Sigmoid colon (tissue), 7 donors: ENCODE results near the gene VEGFA. TPM values are rescaled to one million over a fixed set of nuclear protein-coding genes. Genes with fewer than 3 reads are reported as not detected.

Experiments used
- DNase-seq: peaks from one replicate; pipeline ENCODE4 v3.0.0-alpha.2; 2019
- H3K27ac ChIP-seq, 4 donors: fragments of 200-600 bp; sonication (generic); one replicate each; pipeline ENCODE4 v1.5.1; 2016 to 2019; ENCODE audit warnings: mild to moderate bottlenecking in 1 of 4
- H3K27me3 ChIP-seq, 3 donors: fragments of 200-600 bp; sonication (generic); one replicate each; pipeline ENCODE4 v1.5.1; 2019; ENCODE audit warnings: mild to moderate bottlenecking in 1 of 3
- H3K36me3 ChIP-seq, 4 donors: fragments of 200-600 bp; sonication (generic); one replicate each; pipeline ENCODE4 v1.5.1; 2016 to 2019
- H3K4me1 ChIP-seq, 4 donors: fragments of 200-600 bp; sonication (generic); one replicate each; pipeline ENCODE4 v1.5.1; 2017 to 2019
- H3K4me3 ChIP-seq, 4 donors: fragments of 200-600 bp; sonication (generic); one replicate each; pipeline ENCODE4 v1.5.1; 2017 to 2019; ENCODE audit warnings: mild to moderate bottlenecking in 2 of 4, moderate library complexity in 1 of 4
- H3K9me3 ChIP-seq, 4 donors: fragments of 200-600 bp in 3 of 4; sonication (generic) in 3 of 4; one replicate each; pipeline versions ENCODE4 v1.5.1 to v1.6.1; 2013 to 2019
- EP300 ChIP-seq, 4 donors: sonication (generic); formaldehyde crosslinking; IDR thresholded peaks; one replicate each; pipeline ENCODE4 v1.6.1; 2017; ENCODE audit warnings: antibody characterized with exemption in 4 of 4
- POLR2A ChIP-seq, 2 donors: fragments of 450-650 bp; IDR thresholded peaks; one replicate each; pipeline ENCODE4 v1.6.1; 2016; ENCODE audit warnings: antibody characterized with exemption in 2 of 2, mild to moderate bottlenecking in 2 of 2, moderate library complexity in 2 of 2
- POLR2AphosphoS5 ChIP-seq, 4 donors: sonication (generic); formaldehyde crosslinking; IDR thresholded peaks; one replicate each; pipeline ENCODE4 v1.6.1; 2017; ENCODE audit warnings: antibody characterized with exemption in 4 of 4
- WGBS, 2 donors: extraction: QIAGEN DNeasy Blood & Tissue Kit; methylation state at CpG; one replicate each; pipeline ENCODE4 v1.1.7; 2013; 5-methylcytosine and 5-hydroxymethylcytosine counted together
- intact Hi-C: fragments of 100-400 bp; cut with DNase I; formaldehyde crosslinking; loops from one replicate; pipeline ENCODE4 v1.15.1; 2023
- polyA plus RNA-seq, 3 donors: library from polyadenylated mRNA; stranded (reverse); fragments of 200-250 nt; gene quantifications; one replicate each; pipeline ENCODE4 v1.2.3, GENCODE V29; 2013
- total RNA-seq, 4 donors: library from RNA; depleted of rRNA; stranded (reverse); fragments of >200 nt; gene quantifications; one replicate each; pipeline ENCODE4 v1.1.0, GENCODE V29; 2016
- TF ChIP-seq, protein P1 (sequence below), 4 experiments: fragments of 450-650 bp in 3 of 4; fragments of 200-600 bp in 1 of 4; IDR thresholded peaks; one replicate each; pipeline ENCODE4 v1.5.1; 2016 to 2019; ENCODE audit warnings: antibody characterized with exemption in 4 of 4, mild to moderate bottlenecking in 3 of 4, moderate library complexity in 2 of 4
- donor health status: healthy with polysubstance abuse.
- donor health status: Bipolar disorder and iron deficiency.
- donor health status: healthy.

Gene VEGFA
- total and polyA plus RNA-seq, 7 donors: 11.1 to 111 (median 34.2) TPM

GRCh38 chr6:43825187-43826115 lies 55.4 kb downstream of the VEGFA start:
- TF ChIP-seq, protein P1, sequence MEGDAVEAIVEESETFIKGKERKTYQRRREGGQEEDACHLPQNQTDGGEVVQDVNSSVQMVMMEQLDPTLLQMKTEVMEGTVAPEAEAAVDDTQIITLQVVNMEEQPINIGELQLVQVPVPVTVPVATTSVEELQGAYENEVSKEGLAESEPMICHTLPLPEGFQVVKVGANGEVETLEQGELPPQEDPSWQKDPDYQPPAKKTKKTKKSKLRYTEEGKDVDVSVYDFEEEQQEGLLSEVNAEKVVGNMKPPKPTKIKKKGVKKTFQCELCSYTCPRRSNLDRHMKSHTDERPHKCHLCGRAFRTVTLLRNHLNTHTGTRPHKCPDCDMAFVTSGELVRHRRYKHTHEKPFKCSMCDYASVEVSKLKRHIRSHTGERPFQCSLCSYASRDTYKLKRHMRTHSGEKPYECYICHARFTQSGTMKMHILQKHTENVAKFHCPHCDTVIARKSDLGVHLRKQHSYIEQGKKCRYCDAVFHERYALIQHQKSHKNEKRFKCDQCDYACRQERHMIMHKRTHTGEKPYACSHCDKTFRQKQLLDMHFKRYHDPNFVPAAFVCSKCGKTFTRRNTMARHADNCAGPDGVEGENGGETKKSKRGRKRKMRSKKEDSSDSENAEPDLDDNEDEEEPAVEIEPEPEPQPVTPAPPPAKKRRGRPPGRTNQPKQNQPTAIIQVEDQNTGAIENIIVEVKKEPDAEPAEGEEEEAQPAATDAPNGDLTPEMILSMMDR (IDR thresholded peaks at IDR 0.05): no peak
- TF ChIP-seq POLR2AphosphoS5 (IDR thresholded peaks at IDR 0.05) (no peak), EP300 (IDR thresholded peaks at IDR 0.05) (no peak), POLR2A (IDR thresholded peaks at IDR 0.05) (no peak)
- DNase-seq: no peak
- intact Hi-C loops: no loop called here
- no peak overlapping the region for H3K27ac ChIP-seq
- H3K4me1 ChIP-seq: no peaks in the 10 kb centered on the region
- no peaks in the 10 kb centered on the region for H3K36me3 ChIP-seq
- no peak overlapping the region for H3K4me3 ChIP-seq
- no peaks in the 10 kb centered on the region for H3K27me3 ChIP-seq
- H3K9me3 ChIP-seq: no peaks in the 10 kb centered on the region
- 75 to 87% methylated on average over 16 of the region's 16 CpGs for WGBS, 2 donors

DNA sequence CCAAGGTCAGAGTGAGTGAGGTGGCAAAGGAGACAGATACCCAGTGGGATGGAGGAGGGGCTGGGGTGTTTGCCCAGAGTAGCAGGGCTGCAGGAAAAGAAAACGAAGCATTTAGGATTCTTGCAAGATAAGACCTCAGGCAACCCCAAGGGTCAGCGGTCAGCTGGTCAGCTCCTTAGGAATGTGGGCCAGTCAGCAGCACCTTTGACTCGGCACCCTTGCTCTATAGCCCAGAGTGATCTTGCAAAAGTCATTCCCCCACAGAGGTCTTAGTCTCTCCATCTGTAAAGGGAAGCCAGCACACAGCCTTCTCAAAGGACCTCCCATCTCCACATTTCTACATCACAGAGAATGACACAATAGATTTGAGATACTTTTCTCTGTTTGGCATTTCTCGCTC lies 56.7 kb downstream of the VEGFA start:
- H3K27ac ChIP-seq: no peak overlapping the region
- no peaks in the 10 kb centered on the region for H3K27me3 ChIP-seq
- no peaks in the 10 kb centered on the region for H3K4me1 ChIP-seq
- intact Hi-C loops: no loop called here
- TF ChIP-seq POLR2AphosphoS5 (IDR thresholded peaks at IDR 0.05) (no peak), POLR2A (IDR thresholded peaks at IDR 0.05) (no peak)
- TF ChIP-seq, protein P1 (IDR thresholded peaks at IDR 0.05): no peak
- 90 to 91% methylated on average over 4 of the region's 4 CpGs for WGBS, 2 donors
- H3K4me3 ChIP-seq: no peak overlapping the region
- H3K9me3 ChIP-seq: no peaks in the 10 kb centered on the region
- H3K36me3 ChIP-seq: no peaks in the 10 kb centered on the region
- no peak for DNase-seq

- Histone ChIP-seq H3K36me3 (no peaks in the 10 kb centered on the region), H3K27ac (no peak overlapping the region), H3K4me3 (no peak overlapping the region), H3K4me1 (no peaks in the 10 kb centered on the region), H3K27me3 (no peaks in the 10 kb centered on the region), H3K9me3 (no peaks in the 10 kb centered on the region)
- no peak for TF ChIP-seq POLR2AphosphoS5 (IDR thresholded peaks at IDR 0.05)
- TF ChIP-seq, protein P1 (IDR thresholded peaks at IDR 0.05): no peak
- no peak for TF ChIP-seq EP300 (IDR thresholded peaks at IDR 0.05)
- no peak for TF ChIP-seq POLR2A (IDR thresholded peaks at IDR 0.05)
- WGBS, 2 donors: 83 to 86% methylated on average over 10 of the region's 10 CpGs
- intact Hi-C loops: no loop called here
- DNase-seq: no peak
Measured at GRCh38 chr6:43827898-43828297, 57.9 kb downstream of the VEGFA start.

GRCh38 chr6:43828711-43829110 lies 58.7 kb downstream of the VEGFA start:
- Histone ChIP-seq H3K27ac (no peak overlapping the region), H3K27me3 (no peaks in the 10 kb centered on the region), H3K36me3 (no peaks in the 10 kb centered on the region), H3K4me1 (no peaks in the 10 kb centered on the region), H3K9me3 (no peaks in the 10 kb centered on the region), H3K4me3 (no peak overlapping the region)
- no peak for DNase-seq
- intact Hi-C loops: no loop called here
- TF ChIP-seq, protein P1 (IDR thresholded peaks at IDR 0.05): no peak
- TF ChIP-seq EP300 (IDR thresholded peaks at IDR 0.05) (no peak), POLR2AphosphoS5 (IDR thresholded peaks at IDR 0.05) (no peak), POLR2A (IDR thresholded peaks at IDR 0.05) (no peak)
- WGBS, 2 donors: 85 to 92% methylated on average over 4 of the region's 4 CpGs
